Uterus (tissue), 2 donors: ENCODE results near the gene SLC26A5.

Source experiments
- CTCF ChIP-seq, 4 experiments: fragments of 200-600 bp in 2 of 4; fragments of 450-650 bp in 2 of 4; sonication (generic) in 2 of 4; IDR thresholded peaks; one replicate each; pipeline ENCODE4 v1.5.1; 2016 to 2019; ENCODE audit warnings: antibody characterized with exemption in 4 of 4, mild to moderate bottlenecking in 2 of 4, moderate library complexity in 1 of 4
- POLR2A ChIP-seq, 2 donors: fragments of 450-650 bp; IDR thresholded peaks; one replicate each; pipeline ENCODE4 v1.6.1; 2016; ENCODE audit warnings: antibody characterized with exemption in 2 of 2, mild to moderate bottlenecking in 1 of 2, moderate library complexity in 1 of 2

- TF ChIP-seq CTCF (IDR thresholded peaks at IDR 0.05) (no peak), POLR2A (IDR thresholded peaks at IDR 0.05) (no peak)
Measured at GRCh38 chr7:103398483-103399127, 47.4 kb downstream of the SLC26A5 start.
